ENCODE results near the gene GALNT2. TPM values are rescaled to one million over a fixed set of nuclear protein-coding genes. Genes with fewer than 3 reads are reported as not detected.

GALNT2 gene
- polyA plus RNA-seq, 4 donors: 10.8 to 43.9 (median 23.3) TPM

DNA sequence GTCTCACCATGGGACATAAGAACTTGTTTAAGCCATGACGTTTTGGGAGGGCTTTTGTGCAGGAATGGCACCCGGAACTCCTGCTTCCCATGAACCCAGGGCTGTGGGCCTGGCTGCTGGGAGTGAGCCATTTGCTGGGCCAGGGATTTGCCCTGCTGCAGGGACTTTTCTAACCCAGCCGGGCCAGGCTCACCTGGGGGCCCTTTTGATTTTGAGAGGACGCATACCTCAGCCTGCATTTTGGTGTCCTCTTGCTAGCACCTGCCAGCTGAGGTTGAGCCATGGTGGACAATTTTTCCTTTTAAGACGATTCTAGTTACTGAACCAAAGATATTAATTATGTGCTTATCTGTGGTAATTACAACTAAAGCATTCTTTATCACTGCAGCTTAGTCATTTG, 28.9 kb downstream of the GALNT2 start:
- Histone ChIP-seq H3K9me3 (ENCODE audit: control insufficient read depth in 2 of 2, insufficient read depth in 1 of 2, low read depth in 1 of 2, low read length in 1 of 2) (no peaks in the 10 kb centered on the region), H3K4me3 (ENCODE audit: low read depth in 1 of 3, low read length in 3 of 3) (no peak overlapping the region), H3K4me1 (ENCODE audit: control insufficient read depth in 3 of 3, insufficient read depth in 2 of 3, low read depth in 1 of 3, low read length in 2 of 3) (no peaks in the 10 kb centered on the region), H3K27ac (ENCODE audit: low read depth in 1 of 3, low read length in 2 of 3) (no peak overlapping the region), H3K36me3 (ENCODE audit: control insufficient read depth in 3 of 3, insufficient read depth in 2 of 3, low read depth in 1 of 3, low read length in 3 of 3) (peaks cover 0 to 13% (median 0%) of the 10 kb centered on the region in 3 donors), H3K27me3 (ENCODE audit: control insufficient read depth in 3 of 3, insufficient read depth in 3 of 3, low read length in 3 of 3) (no peaks in the 10 kb centered on the region)
- WGBS, 3 donors: 74 to 85% (median 80%) methylated on average over 5 of the region's 5 CpGs
- DNase-seq (no peak), FAIRE-seq (no peak)

GRCh38 chr1:230097370-230097769, 30.3 kb downstream of the GALNT2 start:
- peaks cover 0 to 8% (median 0%) of the 10 kb centered on the region in 3 donors for H3K36me3 ChIP-seq (ENCODE audit: control insufficient read depth in 3 of 3, insufficient read depth in 2 of 3, low read depth in 1 of 3, low read length in 3 of 3)
- no peak overlapping the region for H3K27ac ChIP-seq (ENCODE audit: low read depth in 1 of 3, low read length in 2 of 3)
- WGBS, 3 donors: 97 to 98% (median 97%) methylated on average over 4 of the region's 4 CpGs
- no peaks in the 10 kb centered on the region for H3K27me3 ChIP-seq (ENCODE audit: control insufficient read depth in 3 of 3, insufficient read depth in 3 of 3, low read length in 3 of 3)
- H3K4me1 ChIP-seq (ENCODE audit: control insufficient read depth in 3 of 3, insufficient read depth in 2 of 3, low read depth in 1 of 3, low read length in 2 of 3): peaks cover 0 to 2% (median 0%) of the 10 kb centered on the region in 3 donors
- H3K4me3 ChIP-seq (ENCODE audit: low read depth in 1 of 3, low read length in 3 of 3): no peak overlapping the region
- DNase-seq (no peak), FAIRE-seq (no peak)
- no peaks in the 10 kb centered on the region for H3K9me3 ChIP-seq (ENCODE audit: control insufficient read depth in 2 of 2, insufficient read depth in 1 of 2, low read depth in 1 of 2, low read length in 1 of 2)

DNA sequence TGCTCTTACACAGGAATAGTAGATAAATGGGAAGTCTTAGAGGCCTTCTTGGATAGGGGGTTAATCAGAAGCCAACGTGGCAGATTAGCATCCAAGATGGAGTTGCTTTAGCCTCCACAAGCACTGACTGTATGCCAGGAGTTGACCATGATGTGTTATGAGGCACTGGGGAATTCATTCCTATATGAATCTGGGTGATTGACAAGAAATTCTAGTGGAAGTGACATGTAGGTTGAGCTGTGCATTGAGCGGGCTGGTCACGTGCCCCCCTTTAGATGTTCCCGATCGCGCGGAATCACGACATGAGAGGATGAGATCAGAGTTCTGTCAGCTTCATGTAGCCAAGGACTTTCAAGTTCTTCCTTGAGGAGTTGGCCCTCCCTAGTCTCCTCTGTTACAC, 31.7 kb downstream of the GALNT2 start:
- H3K4me3 ChIP-seq (ENCODE audit: low read depth in 1 of 3, low read length in 3 of 3): no peak overlapping the region
- peaks cover 0 to 5% (median 0%) of the 10 kb centered on the region in 3 donors for H3K36me3 ChIP-seq (ENCODE audit: control insufficient read depth in 3 of 3, insufficient read depth in 2 of 3, low read depth in 1 of 3, low read length in 3 of 3)
- peaks cover 0 to 4% (median 2%) of the 10 kb centered on the region in 3 donors for H3K4me1 ChIP-seq (ENCODE audit: control insufficient read depth in 3 of 3, insufficient read depth in 2 of 3, low read depth in 1 of 3, low read length in 2 of 3)
- no peaks in the 10 kb centered on the region for H3K27me3 ChIP-seq (ENCODE audit: control insufficient read depth in 3 of 3, insufficient read depth in 3 of 3, low read length in 3 of 3)
- no peak for FAIRE-seq
- no peak for DNase-seq
- no peak overlapping the region for H3K27ac ChIP-seq (ENCODE audit: low read depth in 1 of 3, low read length in 2 of 3)
- WGBS, 3 donors: 96 to 97% (median 96%) methylated on average over 8 of the region's 8 CpGs
- no peaks in the 10 kb centered on the region for H3K9me3 ChIP-seq (ENCODE audit: control insufficient read depth in 2 of 2, insufficient read depth in 1 of 2, low read depth in 1 of 2, low read length in 1 of 2)

DNA sequence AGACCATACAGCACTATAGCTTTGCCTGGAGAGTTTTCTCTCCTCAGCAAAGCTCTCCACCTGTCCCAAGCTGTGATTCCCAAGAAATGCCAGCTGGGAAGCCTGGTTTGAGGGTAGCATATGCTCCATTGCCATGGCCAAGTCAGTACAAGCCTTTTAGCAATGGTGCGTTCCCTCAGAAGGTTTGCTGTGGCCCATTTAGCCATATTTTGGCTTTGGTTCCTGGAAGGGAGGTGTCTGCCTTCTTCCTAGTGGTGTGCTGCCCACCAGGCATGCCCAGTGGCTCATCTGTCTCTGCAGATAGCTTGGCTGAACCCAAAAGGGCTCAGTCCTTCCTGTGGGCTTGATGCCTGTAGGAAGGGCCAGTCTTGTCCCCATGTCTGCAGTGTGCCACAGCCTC, 32.4 kb downstream of the GALNT2 start:
- FAIRE-seq: no peak
- 96 to 100% (median 100%) methylated on average over 1 of the region's 1 CpG for WGBS, 3 donors
- H3K4me1 ChIP-seq (ENCODE audit: control insufficient read depth in 3 of 3, insufficient read depth in 2 of 3, low read depth in 1 of 3, low read length in 2 of 3): peaks cover 6 to 11% (median 9%) of the 10 kb centered on the region in 3 donors

GRCh38 chr1:230100932-230101331, 33.9 kb downstream of the GALNT2 start:
- no peak overlapping the region for H3K27ac ChIP-seq (ENCODE audit: low read depth in 1 of 3, low read length in 2 of 3)

More for the DNA sequence above, 32.4 kb downstream of the GALNT2 start:
- Histone ChIP-seq H3K36me3 (ENCODE audit: control insufficient read depth in 3 of 3, insufficient read depth in 2 of 3, low read depth in 1 of 3, low read length in 3 of 3) (peaks cover 0 to 5% (median 0%) of the 10 kb centered on the region in 3 donors), H3K9me3 (ENCODE audit: control insufficient read depth in 2 of 2, insufficient read depth in 1 of 2, low read depth in 1 of 2, low read length in 1 of 2) (no peaks in the 10 kb centered on the region), H3K27me3 (ENCODE audit: control insufficient read depth in 3 of 3, insufficient read depth in 3 of 3, low read length in 3 of 3) (no peaks in the 10 kb centered on the region), H3K4me3 (ENCODE audit: low read depth in 1 of 3, low read length in 3 of 3) (no peak overlapping the region), H3K27ac (ENCODE audit: low read depth in 1 of 3, low read length in 2 of 3) (no peak overlapping the region)
- no peak for DNase-seq

DNA sequence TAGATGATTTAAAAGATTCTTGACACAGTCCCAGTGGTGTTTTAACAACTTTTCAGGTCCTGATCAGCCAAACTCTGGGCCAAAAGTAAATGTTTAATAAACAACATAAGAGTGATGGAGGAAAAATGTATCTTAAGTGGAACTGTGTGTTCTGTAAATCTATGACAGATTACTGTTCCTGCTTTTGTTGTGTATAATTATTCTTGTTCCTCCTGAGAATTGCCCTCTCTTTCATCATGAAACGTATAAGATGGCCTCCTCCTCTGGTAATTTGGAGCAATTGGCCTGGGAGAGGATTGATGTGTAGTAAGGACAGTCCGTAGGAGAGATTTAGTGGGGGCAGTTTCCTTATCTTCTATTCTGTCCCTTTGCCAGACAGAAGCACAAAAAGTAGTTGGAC, 34.5 kb downstream of the GALNT2 start:
- H3K4me1 ChIP-seq (ENCODE audit: control insufficient read depth in 3 of 3, insufficient read depth in 2 of 3, low read depth in 1 of 3, low read length in 2 of 3): peaks cover 17 to 30% (median 20%) of the 10 kb centered on the region in 3 donors
- no peaks in the 10 kb centered on the region for H3K27me3 ChIP-seq (ENCODE audit: control insufficient read depth in 3 of 3, insufficient read depth in 3 of 3, low read length in 3 of 3)
- no peaks in the 10 kb centered on the region for H3K9me3 ChIP-seq (ENCODE audit: control insufficient read depth in 2 of 2, insufficient read depth in 1 of 2, low read depth in 1 of 2, low read length in 1 of 2)
- FAIRE-seq (no peak), DNase-seq (no peak)
- H3K4me3 ChIP-seq (ENCODE audit: low read depth in 1 of 3, low read length in 3 of 3): no peak overlapping the region
- H3K36me3 ChIP-seq (ENCODE audit: control insufficient read depth in 3 of 3, insufficient read depth in 2 of 3, low read depth in 1 of 3, low read length in 3 of 3): no peaks in the 10 kb centered on the region
- 61 to 71% (median 63%) methylated on average over 2 of the region's 2 CpGs for WGBS, 3 donors
- H3K27ac ChIP-seq (ENCODE audit: low read depth in 1 of 3, low read length in 2 of 3): no peak overlapping the region

More at GRCh38 chr1:230100932-230101331, 33.9 kb downstream of the GALNT2 start:
- Histone ChIP-seq H3K27me3 (ENCODE audit: control insufficient read depth in 3 of 3, insufficient read depth in 3 of 3, low read length in 3 of 3) (no peaks in the 10 kb centered on the region), H3K9me3 (ENCODE audit: control insufficient read depth in 2 of 2, insufficient read depth in 1 of 2, low read depth in 1 of 2, low read length in 1 of 2) (no peaks in the 10 kb centered on the region), H3K4me3 (ENCODE audit: low read depth in 1 of 3, low read length in 3 of 3) (no peak overlapping the region), H3K4me1 (ENCODE audit: control insufficient read depth in 3 of 3, insufficient read depth in 2 of 3, low read depth in 1 of 3, low read length in 2 of 3) (peaks cover 14 to 24% (median 20%) of the 10 kb centered on the region in 3 donors), H3K36me3 (ENCODE audit: control insufficient read depth in 3 of 3, insufficient read depth in 2 of 3, low read depth in 1 of 3, low read length in 3 of 3) (no peaks in the 10 kb centered on the region)
- WGBS, 3 donors: 88 to 94% (median 93%) methylated on average over 3 of the region's 3 CpGs
- DNase-seq (no peak), FAIRE-seq (no peak)

- peaks cover 21 to 35% (median 24%) of the 10 kb centered on the region in 3 donors for H3K4me1 ChIP-seq (ENCODE audit: control insufficient read depth in 3 of 3, insufficient read depth in 2 of 3, low read depth in 1 of 3, low read length in 2 of 3)
These were observed 35.0 kb downstream of the GALNT2 start for GRCh38 chr1:230102046-230102445.

GRCh38 chr1:230102472-230102871, 35.4 kb downstream of the GALNT2 start:
- no peak for DNase-seq
- H3K4me1 ChIP-seq (ENCODE audit: control insufficient read depth in 3 of 3, insufficient read depth in 2 of 3, low read depth in 1 of 3, low read length in 2 of 3): peaks cover 21 to 39% (median 24%) of the 10 kb centered on the region in 3 donors
- H3K27ac ChIP-seq (ENCODE audit: low read depth in 1 of 3, low read length in 2 of 3): no peak overlapping the region
- H3K9me3 ChIP-seq (ENCODE audit: control insufficient read depth in 2 of 2, insufficient read depth in 1 of 2, low read depth in 1 of 2, low read length in 1 of 2): no peaks in the 10 kb centered on the region
- H3K27me3 ChIP-seq (ENCODE audit: control insufficient read depth in 3 of 3, insufficient read depth in 3 of 3, low read length in 3 of 3): no peaks in the 10 kb centered on the region
- no peak for FAIRE-seq
- H3K4me3 ChIP-seq (ENCODE audit: low read depth in 1 of 3, low read length in 3 of 3): no peak overlapping the region
- peaks cover 0 to 3% (median 0%) of the 10 kb centered on the region in 3 donors for H3K36me3 ChIP-seq (ENCODE audit: control insufficient read depth in 3 of 3, insufficient read depth in 2 of 3, low read depth in 1 of 3, low read length in 3 of 3)
- 88 to 92% (median 92%) methylated on average over 4 of the region's 4 CpGs for WGBS, 3 donors

More at GRCh38 chr1:230102046-230102445, 35.0 kb downstream of the GALNT2 start:
- FAIRE-seq (no peak), DNase-seq (no peak)
- no peaks in the 10 kb centered on the region for H3K9me3 ChIP-seq (ENCODE audit: control insufficient read depth in 2 of 2, insufficient read depth in 1 of 2, low read depth in 1 of 2, low read length in 1 of 2)
- no peaks in the 10 kb centered on the region for H3K27me3 ChIP-seq (ENCODE audit: control insufficient read depth in 3 of 3, insufficient read depth in 3 of 3, low read length in 3 of 3)
- WGBS, 3 donors: 91 to 93% (median 92%) methylated on average over 5 of the region's 5 CpGs
- peaks cover 0 to under 1% (median 0%) of the 10 kb centered on the region in 3 donors for H3K36me3 ChIP-seq (ENCODE audit: control insufficient read depth in 3 of 3, insufficient read depth in 2 of 3, low read depth in 1 of 3, low read length in 3 of 3)
- no peak overlapping the region for H3K27ac ChIP-seq (ENCODE audit: low read depth in 1 of 3, low read length in 2 of 3)
- no peak overlapping the region for H3K4me3 ChIP-seq (ENCODE audit: low read depth in 1 of 3, low read length in 3 of 3)

All from small intestine (tissue), 7 donors.